Activated T-helper 17 cell treated with anti-CD3 and anti-CD28 coated beads, Interleukin-2, amount 50 U/mL, for 72 hours (primary cell): ENCODE data around the gene DKKL1. TPM values are rescaled to one million over a fixed set of nuclear protein-coding genes. Genes with fewer than 3 reads are reported as not detected.
A peak's percentile ranks its signal among the peaks of the same experiment; 100 is the strongest.

Experiments used
- ATAC-seq: fragments of 150-1000 bp; cut with Tn5 transposase; replicated peaks from 2 replicates; pipeline ENCODE4 v1.10.0; 2021; ENCODE audit warnings: mild to moderate bottlenecking, moderate library complexity
- H3K27ac Mint-ChIP-seq: one replicate; pipeline ENCODE4 v1.8.0; 2022; ENCODE audit warnings: mixed read lengths
- H3K27me3 Mint-ChIP-seq: one replicate; pipeline ENCODE4 v1.8.0; 2022; ENCODE audit warnings: mixed read lengths
- H3K36me3 Mint-ChIP-seq: one replicate; pipeline ENCODE4 v1.8.0; 2022; ENCODE audit warnings: low read depth, mild to moderate bottlenecking, mixed read lengths
- H3K4me1 Mint-ChIP-seq: one replicate; pipeline ENCODE4 v1.8.0; 2022; ENCODE audit warnings: mixed read lengths
- H3K4me3 Mint-ChIP-seq: one replicate; pipeline ENCODE4 v1.8.0; 2022; ENCODE audit warnings: mild to moderate bottlenecking, mixed read lengths
- H3K9me3 Mint-ChIP-seq: one replicate; pipeline ENCODE4 v1.8.0; 2022; ENCODE audit warnings: mixed read lengths
- total RNA-seq, 2 donors: library from RNA; stranded (reverse); gene quantifications; one replicate each; pipeline ENCODE4 v1.2.3, GENCODE V29; 2022

DKKL1 gene
- total RNA-seq, 2 donors from 2014 or later: not detected

- no peak for ATAC-seq
- Mint-ChIP-seq H3K4me1 (peaks cover 33% of the 10 kb centered on the region), H3K27ac (peak overlapping the region; percentile 81)
Observed at GRCh38 chr19:49411681-49412326, 48.1 kb downstream of the DKKL1 start.

GRCh38 chr19:49413348-49413747 is 49.7 kb downstream of the DKKL1 start:
- Mint-ChIP-seq H3K27ac (no peak overlapping the region), H3K4me1 (peaks cover 23% of the 10 kb centered on the region), H3K4me3 (no peak overlapping the region), H3K9me3 (no peaks in the 10 kb centered on the region), H3K27me3 (peaks cover 8% of the 10 kb centered on the region), H3K36me3 (no peaks in the 10 kb centered on the region)
- no peak for ATAC-seq

More at GRCh38 chr19:49411681-49412326, 48.1 kb downstream of the DKKL1 start:
- H3K9me3 Mint-ChIP-seq: no peaks in the 10 kb centered on the region
- H3K36me3 Mint-ChIP-seq: no peaks in the 10 kb centered on the region
- peak overlapping the region; percentile 6 for H3K4me3 Mint-ChIP-seq
- H3K27me3 Mint-ChIP-seq: no peaks in the 10 kb centered on the region

GRCh38 chr19:49414256-49414655 is 50.6 kb downstream of the DKKL1 start:
- H3K4me1 Mint-ChIP-seq: peaks cover 13% of the 10 kb centered on the region
- H3K4me3 Mint-ChIP-seq: no peak overlapping the region
- ATAC-seq: no peak
- H3K9me3 Mint-ChIP-seq: no peaks in the 10 kb centered on the region
- H3K36me3 Mint-ChIP-seq: no peaks in the 10 kb centered on the region
- H3K27me3 Mint-ChIP-seq: peaks cover 9% of the 10 kb centered on the region
- no peak overlapping the region for H3K27ac Mint-ChIP-seq

- Mint-ChIP-seq H3K4me1 (peaks cover 14% of the 10 kb centered on the region), H3K27ac (no peak overlapping the region), H3K9me3 (no peaks in the 10 kb centered on the region), H3K4me3 (no peak overlapping the region), H3K27me3 (peaks cover 19% of the 10 kb centered on the region), H3K36me3 (no peaks in the 10 kb centered on the region)
- no peak for ATAC-seq
Observed at GRCh38 chr19:49415102-49415809, 51.6 kb downstream of the DKKL1 start.

DNA sequence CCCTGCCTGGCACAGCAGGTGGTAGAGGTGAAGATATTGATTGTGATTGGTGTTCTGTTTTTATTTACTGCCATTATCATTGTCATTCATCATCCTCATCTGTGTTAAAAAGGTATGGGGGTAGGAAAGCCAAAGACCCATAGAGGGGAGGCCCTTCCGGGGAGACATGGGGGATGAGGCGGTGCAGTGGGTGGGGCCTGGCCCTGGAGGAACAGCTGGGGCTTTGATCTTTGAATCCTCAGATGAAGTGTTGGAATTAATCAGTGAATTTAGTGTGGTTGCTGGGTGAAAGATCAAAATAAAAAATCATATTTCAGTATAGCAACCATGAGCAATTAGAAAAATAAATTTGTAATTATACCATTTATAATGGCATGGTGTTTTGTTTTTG is 52.1 kb downstream of the DKKL1 start:
- H3K4me3 Mint-ChIP-seq: no peak overlapping the region
- H3K27me3 Mint-ChIP-seq: peaks cover 25% of the 10 kb centered on the region
- H3K36me3 Mint-ChIP-seq: no peaks in the 10 kb centered on the region
- no peak for ATAC-seq
- peaks cover 14% of the 10 kb centered on the region for H3K4me1 Mint-ChIP-seq
- no peaks in the 10 kb centered on the region for H3K9me3 Mint-ChIP-seq
- no peak overlapping the region for H3K27ac Mint-ChIP-seq

- Mint-ChIP-seq H3K27ac (no peak overlapping the region), H3K4me1 (peaks cover 14% of the 10 kb centered on the region), H3K27me3 (peaks cover 37% of the 10 kb centered on the region), H3K9me3 (no peaks in the 10 kb centered on the region), H3K36me3 (no peaks in the 10 kb centered on the region), H3K4me3 (no peak overlapping the region)
- no peak for ATAC-seq
Observed at GRCh38 chr19:49417088-49417487, 53.4 kb downstream of the DKKL1 start.

DNA sequence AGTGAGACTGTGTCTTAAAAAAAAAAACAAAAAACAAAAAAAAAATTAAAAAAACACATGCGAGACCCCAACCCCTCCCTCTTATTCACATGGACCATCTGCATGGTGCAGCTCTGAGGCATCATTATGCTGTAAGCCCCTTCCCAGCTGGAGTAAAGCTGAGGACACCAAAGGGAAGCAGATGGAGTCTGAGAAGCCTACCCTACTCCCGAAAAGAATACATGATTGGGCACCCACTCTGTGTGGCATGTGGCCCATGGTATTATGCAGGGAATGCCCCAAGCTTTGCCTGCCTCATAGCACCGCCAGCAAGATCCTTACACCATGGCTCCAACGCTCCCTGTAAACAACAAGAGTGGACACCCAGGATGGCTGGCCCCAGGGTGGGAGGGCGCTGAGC is 54.8 kb downstream of the DKKL1 start:
- Mint-ChIP-seq H3K27ac (no peak overlapping the region), H3K36me3 (no peaks in the 10 kb centered on the region), H3K9me3 (no peaks in the 10 kb centered on the region), H3K27me3 (peaks cover 46% of the 10 kb centered on the region), H3K4me1 (peaks cover 22% of the 10 kb centered on the region), H3K4me3 (no peak overlapping the region)
- no peak for ATAC-seq

DNA sequence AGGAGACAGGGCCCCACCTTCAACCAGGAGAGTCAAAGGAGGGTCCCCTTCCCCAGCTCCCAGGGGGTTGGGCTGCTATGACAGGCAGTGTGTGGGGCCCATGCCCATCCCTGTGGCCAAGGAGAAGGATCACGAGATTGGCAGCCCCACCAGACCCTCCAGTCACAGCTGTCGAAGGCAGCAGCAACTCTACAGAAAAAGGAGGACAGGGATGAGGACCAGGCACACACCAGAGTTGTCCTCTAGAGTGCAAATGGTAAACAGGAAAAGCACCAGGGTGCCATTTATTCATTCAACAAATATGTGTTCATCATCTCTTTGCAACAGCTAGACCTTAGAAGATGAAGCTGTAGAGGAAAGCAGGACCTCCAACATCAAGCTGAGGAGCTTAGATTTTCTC is 55.5 kb downstream of the DKKL1 start:
- H3K4me3 Mint-ChIP-seq: no peak overlapping the region
- ATAC-seq: no peak
- no peak overlapping the region for H3K27ac Mint-ChIP-seq
- no peaks in the 10 kb centered on the region for H3K9me3 Mint-ChIP-seq
- peaks cover 28% of the 10 kb centered on the region for H3K4me1 Mint-ChIP-seq
- H3K36me3 Mint-ChIP-seq: no peaks in the 10 kb centered on the region
- H3K27me3 Mint-ChIP-seq: peaks cover 52% of the 10 kb centered on the region

- peaks cover 28% of the 10 kb centered on the region for H3K4me1 Mint-ChIP-seq
- H3K27ac Mint-ChIP-seq: no peak overlapping the region
Observed at GRCh38 chr19:49420227-49420626, 56.5 kb downstream of the DKKL1 start.

DNA sequence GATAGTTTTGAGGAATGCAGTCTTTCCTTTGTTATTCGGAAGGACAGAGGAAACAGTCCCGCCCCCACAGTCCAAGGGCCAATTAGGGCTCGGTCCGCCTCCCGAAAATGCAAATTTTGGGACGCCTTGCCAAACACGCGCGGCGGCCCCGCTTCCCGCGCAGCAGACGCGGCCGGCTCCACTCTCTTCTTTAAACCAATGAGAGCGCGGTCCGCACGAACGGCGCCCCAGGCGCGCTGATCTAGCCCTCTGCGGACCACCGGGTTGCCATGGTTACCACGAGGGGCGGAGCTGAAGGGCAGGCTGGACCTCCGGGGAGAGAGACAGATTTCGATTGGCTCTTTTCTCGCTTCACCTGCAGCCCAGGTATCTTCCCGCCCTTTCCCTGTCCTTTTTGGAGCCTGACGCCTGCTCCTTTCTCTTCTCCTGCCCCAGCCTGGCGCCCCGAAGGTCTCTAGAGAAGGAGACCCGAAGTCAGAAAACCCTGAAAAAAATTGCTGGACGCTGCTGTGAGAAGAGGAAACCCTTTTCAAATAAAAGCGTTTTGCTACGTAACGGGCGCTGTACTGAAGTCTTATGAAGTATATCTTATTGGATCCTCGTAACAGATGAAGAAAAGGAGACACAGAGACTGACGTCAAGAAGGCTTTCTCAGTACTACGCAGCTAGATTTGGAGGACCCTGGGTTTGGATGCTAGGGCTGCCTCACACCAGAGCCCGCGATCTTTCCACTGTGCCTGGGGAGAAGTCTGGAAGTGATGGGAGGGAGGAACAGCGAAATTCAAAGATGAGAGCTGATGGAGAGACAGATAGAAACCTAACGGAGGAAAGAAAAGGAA is 57.6 kb downstream of the DKKL1 start:
- H3K4me3 Mint-ChIP-seq: peak overlapping the region; percentile 60
- H3K27ac Mint-ChIP-seq: no peak overlapping the region
- H3K9me3 Mint-ChIP-seq: no peaks in the 10 kb centered on the region
- peaks cover 28% of the 10 kb centered on the region for H3K4me1 Mint-ChIP-seq
- ATAC-seq: peak; percentile 38
- no peaks in the 10 kb centered on the region for H3K36me3 Mint-ChIP-seq
- H3K27me3 Mint-ChIP-seq: peaks cover 67% of the 10 kb centered on the region

More at GRCh38 chr19:49420227-49420626, 56.5 kb downstream of the DKKL1 start:
- H3K36me3 Mint-ChIP-seq: no peaks in the 10 kb centered on the region
- no peak overlapping the region for H3K4me3 Mint-ChIP-seq
- H3K27me3 Mint-ChIP-seq: peaks cover 58% of the 10 kb centered on the region
- no peak for ATAC-seq
- no peaks in the 10 kb centered on the region for H3K9me3 Mint-ChIP-seq

DNA sequence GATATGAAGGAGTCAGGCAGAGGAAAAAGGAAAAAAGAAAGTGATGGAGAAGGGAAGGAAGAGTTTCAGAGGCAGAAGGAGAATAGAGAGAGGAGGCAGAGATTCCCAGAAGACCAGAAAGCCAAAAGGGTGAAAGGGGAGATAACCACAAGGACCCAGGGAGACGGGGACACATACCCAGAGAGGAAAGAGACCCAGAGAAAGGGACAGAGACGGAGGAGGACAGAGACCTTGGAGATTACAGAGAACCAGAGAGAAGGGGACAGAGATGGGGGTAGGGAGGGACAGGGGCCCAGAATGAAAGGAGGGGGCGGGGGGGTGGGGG is 58.2 kb downstream of the DKKL1 start:
- H3K4me3 Mint-ChIP-seq: peak overlapping the region; percentile 60

DNA sequence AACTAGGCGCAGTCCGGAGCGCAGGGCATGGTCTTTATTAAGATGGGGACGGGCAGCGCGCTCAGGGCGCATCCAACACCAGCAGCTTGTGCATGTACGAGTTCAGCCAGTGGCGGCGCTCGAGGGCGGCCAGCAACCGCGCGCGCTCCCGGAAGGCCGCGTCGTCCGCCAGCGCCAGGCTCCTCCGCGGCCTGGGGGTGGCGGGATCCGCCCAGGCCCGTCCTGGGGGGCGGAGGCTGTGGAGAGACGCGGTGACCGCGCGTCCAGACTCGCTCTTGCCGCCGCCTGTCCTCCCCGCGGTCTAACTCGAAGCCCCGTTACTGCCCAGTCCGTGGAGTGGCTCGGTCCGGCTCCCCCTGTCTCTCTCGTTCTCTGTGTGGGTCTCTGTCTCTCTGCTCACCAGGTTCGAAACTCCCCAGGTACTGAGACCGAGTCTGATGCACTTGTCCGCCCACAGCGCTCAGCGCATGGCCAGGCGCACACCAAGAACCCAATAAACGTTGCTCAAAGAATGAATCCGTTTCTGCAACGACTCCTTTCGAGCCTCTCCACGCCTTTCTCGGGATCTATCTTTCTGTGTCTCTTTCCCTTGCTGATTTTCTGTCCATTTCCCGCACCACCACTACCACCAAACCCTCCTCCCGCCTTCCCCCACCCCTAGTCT is 58.9 kb downstream of the DKKL1 start:
- H3K4me3 Mint-ChIP-seq: peak overlapping the region; percentile 60
- peak; percentile 81 for ATAC-seq
- H3K36me3 Mint-ChIP-seq: no peaks in the 10 kb centered on the region
- no peaks in the 10 kb centered on the region for H3K9me3 Mint-ChIP-seq
- H3K4me1 Mint-ChIP-seq: peaks cover 39% of the 10 kb centered on the region
- peaks cover 76% of the 10 kb centered on the region for H3K27me3 Mint-ChIP-seq
- no peak overlapping the region for H3K27ac Mint-ChIP-seq

More for the DNA sequence above, 58.2 kb downstream of the DKKL1 start:
- H3K27ac Mint-ChIP-seq: no peak overlapping the region
- peaks cover 73% of the 10 kb centered on the region for H3K27me3 Mint-ChIP-seq
- H3K36me3 Mint-ChIP-seq: no peaks in the 10 kb centered on the region
- ATAC-seq: no peak
- no peaks in the 10 kb centered on the region for H3K9me3 Mint-ChIP-seq
- H3K4me1 Mint-ChIP-seq: peaks cover 34% of the 10 kb centered on the region

GRCh38 chr19:49423071-49423984 is 59.7 kb downstream of the DKKL1 start, which contains the start of gene PTH2:
TSS of gene PTH2 (minus strand) at chr19:49423441. CDS start at chr19:49423339, 102 bp downstream.
- H3K36me3 Mint-ChIP-seq: no peaks in the 10 kb centered on the region
- H3K9me3 Mint-ChIP-seq: no peaks in the 10 kb centered on the region
- peaks cover 75% of the 10 kb centered on the region for H3K27me3 Mint-ChIP-seq
- peak within 1 kb of the TSS; percentile 60 for H3K4me3 Mint-ChIP-seq
- no peak for ATAC-seq
- H3K27ac Mint-ChIP-seq: no peak within 1 kb of the TSS
- H3K4me1 Mint-ChIP-seq: peaks cover 39% of the 10 kb centered on the region
